ENCODE measurements around the gene CMSS1. TPM values are rescaled to one million over a fixed set of nuclear protein-coding genes. Genes with fewer than 3 reads are reported as not detected.

CMSS1 gene
- total and polyA plus RNA-seq, 3 donors from 2014 or later: 24.6 to 47.9 (median 24.9) TPM

DNA sequence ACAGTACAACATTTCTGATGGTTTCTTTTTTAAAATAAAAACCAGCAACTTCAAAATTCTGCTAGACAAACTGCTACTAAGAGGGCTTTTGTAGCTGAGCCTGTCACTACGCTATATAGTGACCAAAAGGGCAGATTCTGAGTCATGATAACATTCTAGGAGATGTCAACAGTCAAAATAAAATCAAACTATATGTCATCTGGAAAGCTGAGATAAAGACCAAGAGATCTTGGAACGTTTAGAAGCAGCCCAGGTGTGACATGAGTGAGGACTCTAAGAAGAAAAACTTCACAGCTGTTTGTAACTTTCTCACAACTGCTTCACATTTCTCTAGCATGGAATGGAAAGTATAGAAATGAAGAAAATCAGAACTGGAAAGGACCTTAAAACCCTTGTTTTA, 212.0 kb downstream of the CMSS1 start:
- Histone ChIP-seq H3K4me1 (peaks cover 17% of the 10 kb centered on the region), H3K4me3 (no peak overlapping the region), H3K36me3 (ENCODE audit: low read depth, missing control alignments) (no peaks in the 10 kb centered on the region), H3K27ac (no peak overlapping the region), H3K9me3 (no peaks in the 10 kb centered on the region), H3K27me3 (no peaks in the 10 kb centered on the region)
- intact Hi-C loops (cut with DNase I; ENCODE audit: low total_unique reads): no loop called here
- TF ChIP-seq POLR2A (IDR thresholded peaks at IDR 0.05): no peak
- TF ChIP-seq, protein P1, sequence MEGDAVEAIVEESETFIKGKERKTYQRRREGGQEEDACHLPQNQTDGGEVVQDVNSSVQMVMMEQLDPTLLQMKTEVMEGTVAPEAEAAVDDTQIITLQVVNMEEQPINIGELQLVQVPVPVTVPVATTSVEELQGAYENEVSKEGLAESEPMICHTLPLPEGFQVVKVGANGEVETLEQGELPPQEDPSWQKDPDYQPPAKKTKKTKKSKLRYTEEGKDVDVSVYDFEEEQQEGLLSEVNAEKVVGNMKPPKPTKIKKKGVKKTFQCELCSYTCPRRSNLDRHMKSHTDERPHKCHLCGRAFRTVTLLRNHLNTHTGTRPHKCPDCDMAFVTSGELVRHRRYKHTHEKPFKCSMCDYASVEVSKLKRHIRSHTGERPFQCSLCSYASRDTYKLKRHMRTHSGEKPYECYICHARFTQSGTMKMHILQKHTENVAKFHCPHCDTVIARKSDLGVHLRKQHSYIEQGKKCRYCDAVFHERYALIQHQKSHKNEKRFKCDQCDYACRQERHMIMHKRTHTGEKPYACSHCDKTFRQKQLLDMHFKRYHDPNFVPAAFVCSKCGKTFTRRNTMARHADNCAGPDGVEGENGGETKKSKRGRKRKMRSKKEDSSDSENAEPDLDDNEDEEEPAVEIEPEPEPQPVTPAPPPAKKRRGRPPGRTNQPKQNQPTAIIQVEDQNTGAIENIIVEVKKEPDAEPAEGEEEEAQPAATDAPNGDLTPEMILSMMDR (IDR thresholded peaks at IDR 0.05): no peak
- 70 to 75% methylated on average over 2 of the region's 2 CpGs for WGBS, 2 donors
- no peak for DNase-seq

DNA sequence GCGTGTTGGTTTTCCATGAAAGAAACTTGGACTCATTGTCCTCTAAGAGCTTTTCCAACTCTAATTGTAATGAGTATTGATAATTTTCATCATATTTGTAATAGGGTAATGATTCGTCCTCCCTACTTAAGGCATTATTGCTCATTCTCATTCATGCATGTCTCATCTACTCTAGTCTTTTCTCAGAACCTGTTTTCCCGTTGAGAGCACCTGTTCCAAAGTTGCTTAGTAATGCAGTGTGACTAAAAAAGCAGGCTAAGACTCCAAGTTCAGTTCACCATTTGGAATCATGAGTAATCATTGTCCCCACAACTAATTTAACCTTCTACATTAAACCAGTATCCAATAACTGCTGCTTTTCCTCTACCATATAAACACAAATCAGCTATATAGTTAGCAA, 212.7 kb downstream of the CMSS1 start:
- 86 to 92% methylated on average over 3 of the region's 3 CpGs for WGBS, 2 donors
- Histone ChIP-seq H3K27ac (no peak overlapping the region), H3K9me3 (no peaks in the 10 kb centered on the region), H3K36me3 (ENCODE audit: low read depth, missing control alignments) (no peaks in the 10 kb centered on the region), H3K27me3 (no peaks in the 10 kb centered on the region), H3K4me3 (no peak overlapping the region), H3K4me1 (peaks cover 10% of the 10 kb centered on the region)
- DNase-seq: no peak
- intact Hi-C loops (cut with DNase I; ENCODE audit: low total_unique reads): no loop called here
- no peak for TF ChIP-seq POLR2A (IDR thresholded peaks at IDR 0.05)
- TF ChIP-seq, protein P1 (IDR thresholded peaks at IDR 0.05): no peak

- 96 to 97% methylated on average over 1 of the region's 1 CpG for WGBS, 2 donors
- no peak for DNase-seq
- H3K36me3 ChIP-seq (ENCODE audit: low read depth, missing control alignments): no peaks in the 10 kb centered on the region
- H3K27ac ChIP-seq: no peak overlapping the region
- peaks cover 8% of the 10 kb centered on the region for H3K4me1 ChIP-seq
- no peak for TF ChIP-seq POLR2A (IDR thresholded peaks at IDR 0.05)
- TF ChIP-seq, protein P1 (IDR thresholded peaks at IDR 0.05): no peak
- intact Hi-C loops (cut with DNase I; ENCODE audit: low total_unique reads): no loop called here
- H3K27me3 ChIP-seq: no peaks in the 10 kb centered on the region
- no peaks in the 10 kb centered on the region for H3K9me3 ChIP-seq
- no peak overlapping the region for H3K4me3 ChIP-seq
Observed at GRCh38 chr3:100030914-100031425, 213.3 kb downstream of the CMSS1 start.

GRCh38 chr3:100032243-100032642, 214.6 kb downstream of the CMSS1 start:
- DNase-seq: no peak
- H3K4me1 ChIP-seq: peaks cover 8% of the 10 kb centered on the region
- no peak overlapping the region for H3K27ac ChIP-seq
- H3K4me3 ChIP-seq: no peak overlapping the region
- TF ChIP-seq, protein P1 (IDR thresholded peaks at IDR 0.05): no peak
- TF ChIP-seq POLR2A (IDR thresholded peaks at IDR 0.05): no peak
- H3K36me3 ChIP-seq (ENCODE audit: low read depth, missing control alignments): no peaks in the 10 kb centered on the region
- H3K27me3 ChIP-seq: no peaks in the 10 kb centered on the region
- WGBS, 2 donors: 63 to 65% methylated on average over 5 of the region's 5 CpGs
- H3K9me3 ChIP-seq: no peaks in the 10 kb centered on the region
- intact Hi-C loops (cut with DNase I; ENCODE audit: low total_unique reads): no loop called here

GRCh38 chr3:100033184-100033583, 215.5 kb downstream of the CMSS1 start:
- no peak overlapping the region for H3K27ac ChIP-seq
- peak; percentile 61 for DNase-seq

More at GRCh38 chr3:100033184-100033583, 215.5 kb downstream of the CMSS1 start:
- H3K27me3 ChIP-seq: no peaks in the 10 kb centered on the region
- peaks cover 8% of the 10 kb centered on the region for H3K4me1 ChIP-seq
- intact Hi-C loops (cut with DNase I; ENCODE audit: low total_unique reads): no loop called here
- 20 to 32% methylated on average over 1 of the region's 1 CpG for WGBS, 2 donors
- TF ChIP-seq, protein P1 (IDR thresholded peaks at IDR 0.05): no peak
- no peak for TF ChIP-seq POLR2A (IDR thresholded peaks at IDR 0.05)
- H3K9me3 ChIP-seq: no peaks in the 10 kb centered on the region
- H3K36me3 ChIP-seq (ENCODE audit: low read depth, missing control alignments): no peaks in the 10 kb centered on the region
- H3K4me3 ChIP-seq: no peak overlapping the region
